Parathyroid adenoma (tissue), 2 donors: ENCODE measurements around the gene TNFRSF21.
A peak's percentile ranks its signal among the peaks of the same experiment; 100 is the strongest.

Source experiments
- H2AFZ ChIP-seq: fragments of 300-600 bp; sonication (generic); one replicate; pipeline ENCODE4 v1.7.0; 2017; ENCODE audit warnings: antibody characterized with exemption, mild to moderate bottlenecking
- H3K27ac ChIP-seq: fragments of 300-600 bp; sonication (generic); one replicate; pipeline ENCODE4 v1.7.0; 2017
- H3K27me3 ChIP-seq: fragments of 300-600 bp; sonication (generic); one replicate; pipeline ENCODE4 v1.7.0; 2017; ENCODE audit warnings: low read length; ENCODE audit not compliant: control insufficient read depth, insufficient read depth
- H3K36me3 ChIP-seq: fragments of 300-600 bp; sonication (generic); one replicate; pipeline ENCODE4 v1.7.0; 2017; ENCODE audit warnings: low read length; ENCODE audit not compliant: control insufficient read depth, insufficient read depth
- H3K4me1 ChIP-seq: fragments of 300-600 bp; sonication (generic); one replicate; pipeline ENCODE4 v1.7.0; 2017; ENCODE audit warnings: control low read depth
- H3K4me2 ChIP-seq: fragments of 300-600 bp; sonication (generic); one replicate; pipeline ENCODE4 v1.7.0; 2017; ENCODE audit warnings: low read length
- H3K4me3 ChIP-seq: fragments of 300-600 bp; sonication (generic); one replicate; pipeline ENCODE4 v1.7.0; 2017; ENCODE audit warnings: low read depth, low read length
- H3K79me2 ChIP-seq: fragments of 300-600 bp; sonication (generic); one replicate; pipeline ENCODE4 v1.7.0; 2017; ENCODE audit warnings: control low read depth
- H3K9ac ChIP-seq: fragments of 300-600 bp; sonication (generic); one replicate; pipeline ENCODE4 v1.7.0; 2017; ENCODE audit warnings: mild to moderate bottlenecking
- H3K9me3 ChIP-seq: fragments of 300-600 bp; sonication (generic); one replicate; pipeline ENCODE4 v1.7.0; 2017; ENCODE audit warnings: low read length; ENCODE audit not compliant: control insufficient read depth
- TF ChIP-seq, protein P1 (sequence below): fragments of 300-600 bp; sonication (generic); IDR thresholded peaks from one replicate; pipeline ENCODE4 v1.7.0; 2017; ENCODE audit warnings: antibody characterized with exemption, mild to moderate bottlenecking
- donor health status: primary hyperparathyroidism.

The TNFRSF21 gene

DNA sequence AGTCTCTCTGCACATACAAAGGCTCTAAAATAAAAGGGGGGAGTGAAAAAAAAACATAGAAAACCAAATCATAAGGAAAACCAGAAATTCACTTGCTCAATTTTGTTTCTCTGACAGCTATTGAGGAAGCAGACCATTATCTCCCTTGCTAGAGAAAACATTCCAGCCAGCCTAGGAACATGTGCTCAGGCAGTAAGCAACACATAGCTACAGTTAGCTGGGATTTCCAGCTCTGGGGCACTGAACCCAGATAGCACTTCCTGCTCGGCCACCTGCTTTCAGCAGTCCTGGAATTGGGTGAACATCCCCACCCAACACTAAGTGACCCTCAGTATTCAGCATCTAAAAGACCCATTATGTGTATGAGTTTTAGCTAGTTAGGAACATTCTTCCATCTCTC lies 61.3 kb downstream of the TNFRSF21 start:
- Histone ChIP-seq H3K27ac (no peak overlapping the region), H3K4me2 (no peak overlapping the region), H3K79me2 (no peaks in the 10 kb centered on the region), H3K4me3 (no peak overlapping the region), H3K36me3 (no peaks in the 10 kb centered on the region), H3K9ac (no peak overlapping the region), H3K9me3 (no peaks in the 10 kb centered on the region), H2AFZ (no peak overlapping the region), H3K27me3 (no peaks in the 10 kb centered on the region), H3K4me1 (peaks cover 19% of the 10 kb centered on the region)
- TF ChIP-seq, protein P1, sequence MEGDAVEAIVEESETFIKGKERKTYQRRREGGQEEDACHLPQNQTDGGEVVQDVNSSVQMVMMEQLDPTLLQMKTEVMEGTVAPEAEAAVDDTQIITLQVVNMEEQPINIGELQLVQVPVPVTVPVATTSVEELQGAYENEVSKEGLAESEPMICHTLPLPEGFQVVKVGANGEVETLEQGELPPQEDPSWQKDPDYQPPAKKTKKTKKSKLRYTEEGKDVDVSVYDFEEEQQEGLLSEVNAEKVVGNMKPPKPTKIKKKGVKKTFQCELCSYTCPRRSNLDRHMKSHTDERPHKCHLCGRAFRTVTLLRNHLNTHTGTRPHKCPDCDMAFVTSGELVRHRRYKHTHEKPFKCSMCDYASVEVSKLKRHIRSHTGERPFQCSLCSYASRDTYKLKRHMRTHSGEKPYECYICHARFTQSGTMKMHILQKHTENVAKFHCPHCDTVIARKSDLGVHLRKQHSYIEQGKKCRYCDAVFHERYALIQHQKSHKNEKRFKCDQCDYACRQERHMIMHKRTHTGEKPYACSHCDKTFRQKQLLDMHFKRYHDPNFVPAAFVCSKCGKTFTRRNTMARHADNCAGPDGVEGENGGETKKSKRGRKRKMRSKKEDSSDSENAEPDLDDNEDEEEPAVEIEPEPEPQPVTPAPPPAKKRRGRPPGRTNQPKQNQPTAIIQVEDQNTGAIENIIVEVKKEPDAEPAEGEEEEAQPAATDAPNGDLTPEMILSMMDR = no peak

DNA sequence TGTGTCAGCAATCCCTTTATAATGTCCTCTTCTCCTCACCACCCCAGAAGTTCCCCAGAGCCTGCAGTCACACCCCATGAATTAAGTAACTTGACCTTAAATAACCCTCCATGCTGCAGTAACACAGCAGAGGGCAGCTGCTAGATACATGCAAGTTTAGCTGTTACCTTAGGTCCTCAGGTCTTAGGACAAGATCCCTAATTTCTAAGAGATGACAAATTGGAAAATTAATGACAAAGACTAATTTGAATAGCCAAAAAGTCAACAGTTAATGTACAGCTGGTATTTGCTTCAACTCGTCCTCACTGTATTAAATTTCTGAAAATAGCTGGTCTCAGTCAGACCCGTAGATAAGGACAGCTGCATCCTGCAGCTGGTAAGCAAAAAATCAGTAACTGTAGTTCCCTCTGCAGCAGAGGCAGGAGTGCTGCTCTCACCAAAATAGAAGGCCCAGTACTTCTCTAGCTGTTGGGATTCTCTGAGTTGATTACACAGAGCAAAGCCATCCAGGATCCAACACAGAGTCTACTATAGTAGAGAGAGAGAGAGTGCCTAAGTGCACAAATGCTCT lies 62.4 kb downstream of the TNFRSF21 start:
- Histone ChIP-seq H3K4me2 (peak overlapping the region; percentile 19), H3K9me3 (no peaks in the 10 kb centered on the region), H3K79me2 (no peaks in the 10 kb centered on the region), H3K9ac (no peak overlapping the region), H3K27ac (peak overlapping the region; percentile 42), H3K4me3 (no peak overlapping the region), H3K27me3 (no peaks in the 10 kb centered on the region), H2AFZ (no peak overlapping the region), H3K36me3 (no peaks in the 10 kb centered on the region), H3K4me1 (peaks cover 26% of the 10 kb centered on the region)
- TF ChIP-seq, protein P1 = no peak

DNA sequence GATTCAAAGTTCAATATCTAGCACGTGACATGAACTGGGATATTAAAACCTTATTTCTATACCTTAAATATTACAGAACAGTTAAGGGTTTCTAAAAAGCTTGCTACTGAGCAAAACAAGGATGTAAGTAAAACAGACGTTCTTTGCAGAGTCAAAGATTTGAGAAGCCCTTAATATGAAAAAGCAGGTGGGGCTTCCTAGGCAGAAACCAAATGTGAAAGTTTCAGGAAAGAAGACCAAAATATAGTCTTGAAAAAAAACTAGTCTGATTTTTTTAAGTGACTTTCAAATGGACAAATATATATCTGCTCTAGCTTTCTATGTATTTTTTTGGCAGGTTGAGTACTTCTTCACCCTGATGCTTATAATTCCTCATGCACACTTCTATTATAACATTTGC lies 63.2 kb downstream of the TNFRSF21 start:
- Histone ChIP-seq H3K4me2 (no peak overlapping the region), H3K79me2 (no peaks in the 10 kb centered on the region), H3K27ac (peak overlapping the region; percentile 42), H3K4me3 (no peak overlapping the region), H3K9me3 (no peaks in the 10 kb centered on the region), H3K9ac (no peak overlapping the region), H2AFZ (no peak overlapping the region), H3K27me3 (no peaks in the 10 kb centered on the region), H3K36me3 (peaks cover 3% of the 10 kb centered on the region), H3K4me1 (peaks cover 28% of the 10 kb centered on the region)
- TF ChIP-seq, protein P1 = no peak

DNA sequence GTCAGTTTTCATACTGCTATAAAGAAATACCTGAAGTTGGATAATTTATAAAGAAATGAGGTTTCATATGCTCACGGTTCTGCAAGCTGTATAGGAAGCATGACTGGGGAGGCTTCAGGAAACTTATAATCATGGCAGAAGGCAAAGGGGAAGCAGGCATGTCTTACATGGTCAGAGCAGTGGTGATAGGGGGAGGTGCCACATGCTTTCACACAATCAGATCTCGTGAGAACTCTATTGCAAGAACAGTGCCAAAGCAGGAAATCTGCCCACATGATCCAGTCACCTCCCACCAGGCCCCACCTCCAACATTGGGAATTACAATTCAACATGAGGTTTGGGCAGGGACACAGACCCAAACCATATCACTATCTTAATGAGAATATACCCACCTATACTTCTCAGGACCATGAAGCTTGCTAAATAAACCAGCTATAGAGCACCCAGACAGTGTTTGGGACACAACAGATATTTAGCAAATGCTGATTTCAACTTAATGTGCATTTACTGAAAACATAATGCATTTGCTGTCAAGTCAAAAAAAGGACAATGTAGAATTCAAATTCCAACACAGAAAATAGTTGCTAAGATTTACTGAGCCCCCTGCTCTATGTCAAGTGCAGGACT lies 63.8 kb downstream of the TNFRSF21 start:
- Histone ChIP-seq H3K36me3 (peaks cover 3% of the 10 kb centered on the region), H3K9ac (no peak overlapping the region), H3K4me1 (peaks cover 28% of the 10 kb centered on the region), H3K27ac (no peak overlapping the region), H3K4me3 (no peak overlapping the region), H2AFZ (no peak overlapping the region), H3K9me3 (no peaks in the 10 kb centered on the region), H3K79me2 (no peaks in the 10 kb centered on the region), H3K4me2 (no peak overlapping the region), H3K27me3 (no peaks in the 10 kb centered on the region)
- TF ChIP-seq, protein P1 = no peak
